Loucy (cell line): Measurements from ENCODE around the gene MITF.

ENCODE experiments used
- H2AFZ ChIP-seq: fragments of 200-600 bp; sonication (generic); 2 replicates; pipeline ENCODE4 v1.6.0; 2016; ENCODE audit warnings: antibody characterized with exemption, mild to moderate bottlenecking, low read length, moderate library complexity
- H3F3A ChIP-seq: fragments of 200-600 bp; 2 replicates; pipeline ENCODE4 v1.6.0; 2016; ENCODE audit warnings: antibody characterized with exemption, low read depth, mild to moderate bottlenecking
- H3K27me3 ChIP-seq: fragments of 200-600 bp; sonication (generic); 2 replicates; pipeline ENCODE4 v1.6.1; 2014; ENCODE audit warnings: low read length, mild to moderate bottlenecking; ENCODE audit not compliant: insufficient read depth, poor library complexity, severe bottlenecking
- H3K36me3 ChIP-seq: fragments of 200-600 bp; sonication (generic); 2 replicates; pipeline ENCODE4 v1.6.1; 2016; ENCODE audit warnings: low read length; ENCODE audit not compliant: insufficient read depth
- H3K4me1 ChIP-seq: fragments of 200-600 bp; sonication (generic); 2 replicates; pipeline ENCODE4 v1.5.1; 2014; ENCODE audit warnings: low read length, mild to moderate bottlenecking; ENCODE audit not compliant: insufficient read depth, poor library complexity, severe bottlenecking
- H3K4me2 ChIP-seq: fragments of 200-600 bp; sonication (generic); 2 replicates; pipeline ENCODE4 v1.6.0; 2014; ENCODE audit warnings: antibody characterized with exemption, low read length, low read depth, mild to moderate bottlenecking; ENCODE audit not compliant: poor library complexity, severe bottlenecking
- H3K4me3 ChIP-seq: fragments of 200-600 bp; sonication (generic); 2 replicates; pipeline ENCODE4 v1.5.1; 2014; ENCODE audit warnings: low read length, mild to moderate bottlenecking, mixed read lengths; ENCODE audit not compliant: poor library complexity, severe bottlenecking
- H3K79me2 ChIP-seq: fragments of 200-600 bp; sonication (generic); 2 replicates; pipeline ENCODE4 v1.6.1; 2014; ENCODE audit warnings: low read length; ENCODE audit not compliant: insufficient read depth
- H3K9ac ChIP-seq: fragments of 200-600 bp; sonication (generic); 2 replicates; pipeline ENCODE4 v1.6.0; 2014; ENCODE audit warnings: mild to moderate bottlenecking, low read depth, low read length, moderate library complexity; ENCODE audit not compliant: poor library complexity, severe bottlenecking
- H3K9me2 ChIP-seq: fragments of 200-600 bp; sonication (generic); replicated peaks from 2 replicates; pipeline ENCODE4 v1.6.1; 2016; ENCODE audit warnings: low read depth, low read length, mixed read lengths
- H3K9me3 ChIP-seq: fragments of 200-600 bp; sonication (generic); 2 replicates; pipeline ENCODE4 v1.6.1; 2014; ENCODE audit warnings: mild to moderate bottlenecking, antibody characterized with exemption, low read length, low read depth; ENCODE audit not compliant: insufficient read depth
- H4K20me1 ChIP-seq: fragments of 200-600 bp; sonication (generic); 2 replicates; pipeline ENCODE4 v1.6.0; 2014; ENCODE audit warnings: antibody characterized with exemption, low read length, mild to moderate bottlenecking; ENCODE audit not compliant: insufficient read depth, poor library complexity, severe bottlenecking
- EZH2phosphoT487 ChIP-seq: fragments of 200-600 bp; IDR thresholded peaks from 2 replicates; pipeline ENCODE4 v1.6.1; 2018; ENCODE audit warnings: antibody characterized with exemption, mild to moderate bottlenecking, moderate library complexity, borderline replicate concordance
- TF ChIP-seq, protein P1 (sequence below): fragments of 200-600 bp; sonication (generic); conservative IDR thresholded peaks from 2 replicates; pipeline ENCODE4 v1.5.1; 2014; ENCODE audit warnings: mild to moderate bottlenecking, antibody characterized with exemption, low read length

Gene MITF

DNA sequence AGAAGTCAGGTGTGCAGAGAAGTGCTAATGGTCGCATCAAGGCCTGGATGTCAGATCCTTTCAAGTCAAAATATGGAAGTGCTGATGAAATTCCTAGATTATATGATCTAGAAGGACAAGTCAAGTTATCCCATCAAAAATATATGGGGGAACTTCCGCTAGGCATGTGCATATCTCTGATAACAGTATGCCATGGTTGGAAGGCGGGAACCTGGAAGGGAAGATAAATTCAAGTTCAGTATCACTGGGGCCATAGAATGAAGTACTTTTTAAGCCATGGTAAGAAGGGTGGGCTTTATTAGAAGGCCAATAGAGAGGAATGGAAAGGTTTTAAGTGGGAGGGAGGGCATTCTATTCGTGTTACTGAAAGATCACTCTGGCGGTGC, 38.3 kb downstream of the MITF start:
- no peaks in the 10 kb centered on the region for H3K4me1 ChIP-seq
- H3K9ac ChIP-seq: no peak overlapping the region
- no peak overlapping the region for H2AFZ ChIP-seq
- no peaks in the 10 kb centered on the region for H3K79me2 ChIP-seq
- no peaks in the 10 kb centered on the region for H4K20me1 ChIP-seq
- H3K9me2 ChIP-seq: no peaks in the 10 kb centered on the region
- TF ChIP-seq, protein P1, sequence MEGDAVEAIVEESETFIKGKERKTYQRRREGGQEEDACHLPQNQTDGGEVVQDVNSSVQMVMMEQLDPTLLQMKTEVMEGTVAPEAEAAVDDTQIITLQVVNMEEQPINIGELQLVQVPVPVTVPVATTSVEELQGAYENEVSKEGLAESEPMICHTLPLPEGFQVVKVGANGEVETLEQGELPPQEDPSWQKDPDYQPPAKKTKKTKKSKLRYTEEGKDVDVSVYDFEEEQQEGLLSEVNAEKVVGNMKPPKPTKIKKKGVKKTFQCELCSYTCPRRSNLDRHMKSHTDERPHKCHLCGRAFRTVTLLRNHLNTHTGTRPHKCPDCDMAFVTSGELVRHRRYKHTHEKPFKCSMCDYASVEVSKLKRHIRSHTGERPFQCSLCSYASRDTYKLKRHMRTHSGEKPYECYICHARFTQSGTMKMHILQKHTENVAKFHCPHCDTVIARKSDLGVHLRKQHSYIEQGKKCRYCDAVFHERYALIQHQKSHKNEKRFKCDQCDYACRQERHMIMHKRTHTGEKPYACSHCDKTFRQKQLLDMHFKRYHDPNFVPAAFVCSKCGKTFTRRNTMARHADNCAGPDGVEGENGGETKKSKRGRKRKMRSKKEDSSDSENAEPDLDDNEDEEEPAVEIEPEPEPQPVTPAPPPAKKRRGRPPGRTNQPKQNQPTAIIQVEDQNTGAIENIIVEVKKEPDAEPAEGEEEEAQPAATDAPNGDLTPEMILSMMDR: no peak
- no peak for TF ChIP-seq EZH2phosphoT487
- no peaks in the 10 kb centered on the region for H3K9me3 ChIP-seq
- no peaks in the 10 kb centered on the region for H3K27me3 ChIP-seq
- no peak overlapping the region for H3K4me3 ChIP-seq
- H3K36me3 ChIP-seq: no peaks in the 10 kb centered on the region
- H3F3A ChIP-seq: no peaks in the 10 kb centered on the region
- H3K4me2 ChIP-seq: no peak overlapping the region

DNA sequence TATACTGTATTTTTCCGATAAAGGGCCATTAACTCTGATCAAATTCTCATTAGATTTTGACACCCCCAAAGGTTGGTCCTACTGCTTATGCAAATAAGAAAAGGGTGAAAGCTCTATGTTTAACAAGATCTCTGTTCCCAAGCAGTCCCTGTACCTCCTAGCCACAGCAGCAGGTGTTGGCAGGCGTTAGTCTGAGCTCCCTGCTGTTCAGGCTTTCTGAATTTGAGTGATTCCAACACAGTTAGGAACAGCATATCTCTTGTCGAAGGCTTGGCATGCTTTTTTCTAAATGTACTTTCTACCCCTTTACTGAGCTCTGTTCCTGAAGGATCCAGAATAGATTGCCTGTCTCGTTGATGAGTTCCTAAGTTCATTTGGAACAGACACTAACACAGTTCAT, 42.3 kb downstream of the MITF start:
- TF ChIP-seq, protein P1: no peak
- no peak for TF ChIP-seq EZH2phosphoT487

DNA sequence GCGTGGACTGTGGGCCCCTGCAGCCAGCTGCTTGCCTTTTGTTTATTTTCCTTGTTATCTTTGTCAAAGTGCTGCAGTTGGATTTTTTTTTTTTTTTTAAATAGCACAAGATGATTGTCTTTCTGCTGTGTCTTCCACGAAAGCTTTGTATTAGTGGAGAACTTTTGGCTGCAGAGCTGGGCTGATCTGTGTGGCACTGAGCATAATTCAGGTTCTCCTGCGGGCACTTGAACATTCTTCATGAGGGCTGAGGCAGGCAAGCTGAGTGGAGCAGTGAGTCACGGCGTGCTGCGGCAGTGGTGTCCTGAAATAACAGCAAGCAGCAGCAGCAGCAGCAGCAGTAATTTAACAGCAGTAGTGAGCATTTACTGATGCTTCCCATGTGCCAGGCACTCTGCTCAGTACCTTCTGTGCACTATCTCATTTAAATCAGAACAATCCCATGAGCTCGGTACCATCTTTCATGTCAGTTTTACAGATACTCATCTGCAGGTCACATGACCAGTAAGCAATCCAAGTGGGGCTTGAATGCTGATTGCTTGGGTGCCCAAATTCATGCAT, 45.8 kb downstream of the MITF start:
- Histone ChIP-seq H3K27me3 (no peaks in the 10 kb centered on the region), H3K4me2 (no peak overlapping the region), H3F3A (no peaks in the 10 kb centered on the region), H4K20me1 (no peaks in the 10 kb centered on the region), H3K9ac (no peak overlapping the region), H3K4me3 (no peak overlapping the region), H3K36me3 (no peaks in the 10 kb centered on the region), H3K4me1 (no peaks in the 10 kb centered on the region), H2AFZ (no peak overlapping the region), H3K79me2 (no peaks in the 10 kb centered on the region), H3K9me3 (no peaks in the 10 kb centered on the region), H3K9me2 (no peaks in the 10 kb centered on the region)
- no peak for TF ChIP-seq EZH2phosphoT487
- TF ChIP-seq, protein P1: no peak

More for the DNA sequence above, 42.3 kb downstream of the MITF start:
- H3K4me3 ChIP-seq: no peak overlapping the region
- H3K4me2 ChIP-seq: no peak overlapping the region
- H3K9me3 ChIP-seq: no peaks in the 10 kb centered on the region
- no peaks in the 10 kb centered on the region for H3K9me2 ChIP-seq
- H3K9ac ChIP-seq: no peak overlapping the region
- no peaks in the 10 kb centered on the region for H3F3A ChIP-seq
- no peaks in the 10 kb centered on the region for H3K79me2 ChIP-seq
- no peaks in the 10 kb centered on the region for H3K4me1 ChIP-seq
- no peak overlapping the region for H2AFZ ChIP-seq
- H3K27me3 ChIP-seq: no peaks in the 10 kb centered on the region
- H4K20me1 ChIP-seq: no peaks in the 10 kb centered on the region
- H3K36me3 ChIP-seq: no peaks in the 10 kb centered on the region
